Astrocyte (in vitro differentiated cells and primary cell): ENCODE results near the gene SVIL. TPM values are rescaled to one million over a fixed set of nuclear protein-coding genes. Genes with fewer than 3 reads are reported as not detected.

Source experiments
- DNase-seq: peaks from one replicate; pipeline ENCODE4 v3.0.0-alpha.2; 2010; ENCODE audit warnings: low read depth
- FAIRE-seq: peaks from 2 replicates; lab custom pipeline; 2011; peaks lifted over from hg19 to GRCh38; lab: Jason Lieb, UNC
- H2AFZ ChIP-seq: 2 replicates; pipeline ENCODE4 v1.6.0; 2012; ENCODE audit warnings: low read depth, low read length, inconsistent platforms
- H3K27ac ChIP-seq: 2 replicates; pipeline ENCODE4 v1.5.1; 2011; ENCODE audit warnings: low read depth, low read length, inconsistent platforms
- H3K27me3 ChIP-seq: 2 replicates; pipeline ENCODE4 v1.6.0; 2011; ENCODE audit warnings: low read length, inconsistent platforms; ENCODE audit not compliant: insufficient read depth
- H3K36me3 ChIP-seq: 2 replicates; pipeline ENCODE4 v1.5.1; 2011; ENCODE audit warnings: low read length, inconsistent platforms; ENCODE audit not compliant: insufficient read depth
- H3K4me1 ChIP-seq: 2 replicates; pipeline ENCODE4 v1.5.1; 2011; ENCODE audit warnings: low read length, inconsistent platforms; ENCODE audit not compliant: insufficient read depth
- H3K4me2 ChIP-seq: 2 replicates; pipeline ENCODE4 v1.6.0; 2012; ENCODE audit warnings: low read length, inconsistent platforms
- H3K4me3 ChIP-seq: 2 replicates; pipeline ENCODE4 v1.5.1; 2011; ENCODE audit warnings: low read depth, mild to moderate bottlenecking, low read length, inconsistent platforms; ENCODE audit not compliant: insufficient read depth
- H3K79me2 ChIP-seq: 2 replicates; pipeline ENCODE4 v1.6.0; 2012; ENCODE audit warnings: mild to moderate bottlenecking, low read length, inconsistent platforms; ENCODE audit not compliant: insufficient read depth
- H3K9ac ChIP-seq: 2 replicates; pipeline ENCODE4 v1.6.0; 2012; ENCODE audit warnings: mild to moderate bottlenecking, low read length, inconsistent platforms
- H3K9me3 ChIP-seq: 2 replicates; pipeline ENCODE4 v1.5.1; 2012; ENCODE audit warnings: low read depth, mild to moderate bottlenecking, low read length, inconsistent platforms; ENCODE audit not compliant: insufficient read depth
- H4K20me1 ChIP-seq: 2 replicates; pipeline ENCODE4 v1.6.0; 2012; ENCODE audit warnings: low read length, inconsistent platforms; ENCODE audit not compliant: insufficient read depth
- H3K27ac Mint-ChIP-seq: one replicate; pipeline ENCODE4 v1.8.0; 2021; ENCODE audit warnings: mild to moderate bottlenecking, mixed read lengths; ENCODE audit not compliant: unreplicated experiment
- H3K27me3 Mint-ChIP-seq: one replicate; pipeline ENCODE4 v1.8.0; 2021; ENCODE audit warnings: low read depth, mixed read lengths; ENCODE audit not compliant: unreplicated experiment
- H3K36me3 Mint-ChIP-seq: one replicate; pipeline ENCODE4 v1.8.0; 2021; ENCODE audit warnings: low read depth, mixed read lengths; ENCODE audit not compliant: unreplicated experiment
- H3K4me1 Mint-ChIP-seq: one replicate; pipeline ENCODE4 v1.8.0; 2021; ENCODE audit warnings: low read depth, mixed read lengths; ENCODE audit not compliant: unreplicated experiment
- H3K4me3 Mint-ChIP-seq: one replicate; pipeline ENCODE4 v1.8.0; 2021; ENCODE audit warnings: mild to moderate bottlenecking, moderate library complexity, mixed read lengths; ENCODE audit not compliant: unreplicated experiment
- H3K9me3 Mint-ChIP-seq: one replicate; pipeline ENCODE4 v1.8.0; 2021; ENCODE audit warnings: mild to moderate bottlenecking, mixed read lengths; ENCODE audit not compliant: unreplicated experiment
- EZH2 ChIP-seq: IDR thresholded peaks from 2 replicates; pipeline ENCODE4 v1.6.1; 2012; ENCODE audit warnings: mild to moderate bottlenecking, low read length, inconsistent platforms; ENCODE audit not compliant: insufficient read depth
- total RNA-seq: library from RNA; stranded (reverse); gene quantifications from 2 replicates; pipeline ENCODE4 v1.2.1, GENCODE V29; 2021
- TF ChIP-seq, protein P1 (sequence below): IDR thresholded peaks from 2 replicates; pipeline ENCODE4 v1.5.1; 2011; ENCODE audit warnings: low read depth, mild to moderate bottlenecking, inconsistent platforms, low read length, moderate library complexity; ENCODE audit not compliant: insufficient read depth

SVIL gene
- total RNA-seq, 1 donor from 2014 or later = 70.4 TPM

GRCh38 chr10:29546773-29547313 is 87.9 kb downstream of the SVIL start:
- Mint-ChIP-seq H3K27me3 (no peaks in the 10 kb centered on the region), H3K4me3 (no peak overlapping the region), H3K27ac (no peak overlapping the region), H3K36me3 (peaks cover 21% of the 10 kb centered on the region), H3K4me1 (peaks cover 4% of the 10 kb centered on the region), H3K9me3 (no peaks in the 10 kb centered on the region)
- Histone ChIP-seq H3K36me3 (peaks cover 7% of the 10 kb centered on the region), H3K4me1 (no peaks in the 10 kb centered on the region), H3K27ac (no peak overlapping the region), H3K9ac (no peak overlapping the region), H3K4me3 (no peak overlapping the region), H3K27me3 (no peaks in the 10 kb centered on the region), H3K9me3 (no peaks in the 10 kb centered on the region), H3K4me2 (no peak overlapping the region), H3K79me2 (peaks cover 58% of the 10 kb centered on the region), H2AFZ (no peak overlapping the region), H4K20me1 (peaks cover 66% of the 10 kb centered on the region)
- DNase-seq = no peak
- no peak for FAIRE-seq
- TF ChIP-seq, protein P1, sequence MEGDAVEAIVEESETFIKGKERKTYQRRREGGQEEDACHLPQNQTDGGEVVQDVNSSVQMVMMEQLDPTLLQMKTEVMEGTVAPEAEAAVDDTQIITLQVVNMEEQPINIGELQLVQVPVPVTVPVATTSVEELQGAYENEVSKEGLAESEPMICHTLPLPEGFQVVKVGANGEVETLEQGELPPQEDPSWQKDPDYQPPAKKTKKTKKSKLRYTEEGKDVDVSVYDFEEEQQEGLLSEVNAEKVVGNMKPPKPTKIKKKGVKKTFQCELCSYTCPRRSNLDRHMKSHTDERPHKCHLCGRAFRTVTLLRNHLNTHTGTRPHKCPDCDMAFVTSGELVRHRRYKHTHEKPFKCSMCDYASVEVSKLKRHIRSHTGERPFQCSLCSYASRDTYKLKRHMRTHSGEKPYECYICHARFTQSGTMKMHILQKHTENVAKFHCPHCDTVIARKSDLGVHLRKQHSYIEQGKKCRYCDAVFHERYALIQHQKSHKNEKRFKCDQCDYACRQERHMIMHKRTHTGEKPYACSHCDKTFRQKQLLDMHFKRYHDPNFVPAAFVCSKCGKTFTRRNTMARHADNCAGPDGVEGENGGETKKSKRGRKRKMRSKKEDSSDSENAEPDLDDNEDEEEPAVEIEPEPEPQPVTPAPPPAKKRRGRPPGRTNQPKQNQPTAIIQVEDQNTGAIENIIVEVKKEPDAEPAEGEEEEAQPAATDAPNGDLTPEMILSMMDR = no peak
- no peak for TF ChIP-seq EZH2

- H3K36me3 ChIP-seq = no peaks in the 10 kb centered on the region
- H3K79me2 ChIP-seq = peaks cover 73% of the 10 kb centered on the region
- DNase-seq (no peak), FAIRE-seq (no peak)
- no peak overlapping the region for H3K4me3 ChIP-seq
- H3K4me2 ChIP-seq = no peak overlapping the region
- H3K27ac ChIP-seq = no peak overlapping the region
- Mint-ChIP-seq H3K27ac (no peak overlapping the region), H3K27me3 (no peaks in the 10 kb centered on the region), H3K36me3 (peaks cover 13% of the 10 kb centered on the region), H3K4me1 (peaks cover 4% of the 10 kb centered on the region), H3K4me3 (no peak overlapping the region), H3K9me3 (no peaks in the 10 kb centered on the region)
- H4K20me1 ChIP-seq = peaks cover 75% of the 10 kb centered on the region
- H3K27me3 ChIP-seq = no peaks in the 10 kb centered on the region
- H3K9me3 ChIP-seq = no peaks in the 10 kb centered on the region
- no peak overlapping the region for H3K9ac ChIP-seq
- no peaks in the 10 kb centered on the region for H3K4me1 ChIP-seq
- TF ChIP-seq, protein P1 = no peak
- no peak for TF ChIP-seq EZH2
- H2AFZ ChIP-seq = no peak overlapping the region
Observed at GRCh38 chr10:29545122-29545521, 89.6 kb downstream of the SVIL start.

- Mint-ChIP-seq H3K4me3 (no peak overlapping the region), H3K9me3 (no peaks in the 10 kb centered on the region), H3K36me3 (peaks cover 18% of the 10 kb centered on the region), H3K27ac (no peak overlapping the region), H3K4me1 (peaks cover 12% of the 10 kb centered on the region), H3K27me3 (no peaks in the 10 kb centered on the region)
- no peak overlapping the region for H2AFZ ChIP-seq
- H3K9ac ChIP-seq = no peak overlapping the region
- H3K4me3 ChIP-seq = no peak overlapping the region
- H3K27me3 ChIP-seq = no peaks in the 10 kb centered on the region
- no peaks in the 10 kb centered on the region for H3K36me3 ChIP-seq
- no peak overlapping the region for H3K4me2 ChIP-seq
- no peak overlapping the region for H3K27ac ChIP-seq
- H4K20me1 ChIP-seq = peaks cover 84% of the 10 kb centered on the region
- DNase-seq (no peak), FAIRE-seq (no peak)
- no peaks in the 10 kb centered on the region for H3K9me3 ChIP-seq
- TF ChIP-seq, protein P1 = no peak
- TF ChIP-seq EZH2 = no peak
- peaks cover 3% of the 10 kb centered on the region for H3K4me1 ChIP-seq
- H3K79me2 ChIP-seq = peaks cover 83% of the 10 kb centered on the region
Observed at GRCh38 chr10:29543715-29544114, 91.1 kb downstream of the SVIL start.
